GM19239 (cell line): Measurements from ENCODE around the gene DDR2.

Experiments
- DNase-seq: peaks from one replicate; pipeline ENCODE4 v3.0.0; 2011; ENCODE audit warnings: low spot score; ENCODE audit not compliant: insufficient read length
- FAIRE-seq: peaks from 2 replicates; lab custom pipeline; 2011; peaks lifted over from hg19 to GRCh38; lab: Jason Lieb, UNC

Gene DDR2

GRCh38 chr1:162690672-162691434 is 58.6 kb downstream of the DDR2 start:
- DNase-seq (no peak), FAIRE-seq (no peak)

- DNase-seq (no peak), FAIRE-seq (no peak)
These were observed 59.8 kb downstream of the DDR2 start for GRCh38 chr1:162691999-162692575.

- no peak for DNase-seq
- no peak for FAIRE-seq
These were observed 62.6 kb downstream of the DDR2 start for GRCh38 chr1:162694911-162695310.

GRCh38 chr1:162695687-162696086 is 63.4 kb downstream of the DDR2 start:
- no peak for FAIRE-seq
- no peak for DNase-seq

GRCh38 chr1:162696286-162696862 is 64.1 kb downstream of the DDR2 start:
- FAIRE-seq = no peak
- DNase-seq = no peak

GRCh38 chr1:162697140-162697895 is 65.1 kb downstream of the DDR2 start:
- no peak for DNase-seq
- no peak for FAIRE-seq

GRCh38 chr1:162699366-162699765 is 67.1 kb downstream of the DDR2 start:
- FAIRE-seq = no peak

GRCh38 chr1:162700131-162700530 is 67.9 kb downstream of the DDR2 start:
- DNase-seq (no peak), FAIRE-seq (no peak)

More at GRCh38 chr1:162699366-162699765, 67.1 kb downstream of the DDR2 start:
- DNase-seq = no peak

- DNase-seq = no peak
These were observed 69.0 kb downstream of the DDR2 start for GRCh38 chr1:162701286-162701685.

GRCh38 chr1:162702628-162703027 is 70.4 kb downstream of the DDR2 start:
- FAIRE-seq = no peak
- no peak for DNase-seq

More at GRCh38 chr1:162701286-162701685, 69.0 kb downstream of the DDR2 start:
- no peak for FAIRE-seq

GRCh38 chr1:162703708-162704107 is 71.4 kb downstream of the DDR2 start:
- no peak for DNase-seq

GRCh38 chr1:162704673-162705424 is 72.6 kb downstream of the DDR2 start:
- FAIRE-seq = no peak
- no peak for DNase-seq

More at GRCh38 chr1:162703708-162704107, 71.4 kb downstream of the DDR2 start:
- no peak for FAIRE-seq

- FAIRE-seq = no peak
- DNase-seq = no peak
These were observed 73.7 kb downstream of the DDR2 start for GRCh38 chr1:162706003-162706402.

- DNase-seq (no peak), FAIRE-seq (no peak)
These were observed 74.3 kb downstream of the DDR2 start for GRCh38 chr1:162706606-162707005.

GRCh38 chr1:162708286-162708685 is 76.0 kb downstream of the DDR2 start:
- FAIRE-seq = no peak
- no peak for DNase-seq

- FAIRE-seq (no peak), DNase-seq (no peak)
These were observed 77.0 kb downstream of the DDR2 start for GRCh38 chr1:162709132-162709860.

GRCh38 chr1:162709870-162710269 is 77.6 kb downstream of the DDR2 start:
- FAIRE-seq = no peak
- no peak for DNase-seq

GRCh38 chr1:162710345-162710744 is 78.1 kb downstream of the DDR2 start:
- FAIRE-seq (no peak), DNase-seq (no peak)

GRCh38 chr1:162710780-162711465 is 78.7 kb downstream of the DDR2 start:
- DNase-seq (no peak), FAIRE-seq (no peak)
